IPS-18c (cell line): ENCODE results near the gene ACSF2.

ENCODE experiments used
- H3K4me3 ChIP-seq: 2 replicates; pipeline ENCODE4 v1.7.0; 2013; ENCODE audit warnings: low read depth, mild to moderate bottlenecking, low read length, moderate library complexity; ENCODE audit not compliant: insufficient read depth
- H3K9me3 ChIP-seq: one replicate; pipeline ENCODE4 v1.6.1; 2013; ENCODE audit warnings: mild to moderate bottlenecking, low read length, moderate library complexity; ENCODE audit not compliant: control insufficient read depth, insufficient read depth

Gene ACSF2

GRCh38 chr17:50480142-50480764 lies 54.2 kb downstream of the ACSF2 start:
- H3K4me3 ChIP-seq, result no peak overlapping the region

GRCh38 chr17:50480854-50481490 lies 55.0 kb downstream of the ACSF2 start:
- Histone ChIP-seq H3K4me3 (no peak overlapping the region), H3K9me3 (no peaks in the 10 kb centered on the region)

More at GRCh38 chr17:50480142-50480764, 54.2 kb downstream of the ACSF2 start:
- H3K9me3 ChIP-seq, result no peaks in the 10 kb centered on the region

- H3K9me3 ChIP-seq, result no peaks in the 10 kb centered on the region
- no peak overlapping the region for H3K4me3 ChIP-seq
These were observed 55.6 kb downstream of the ACSF2 start for GRCh38 chr17:50481648-50482047.

- no peak overlapping the region for H3K4me3 ChIP-seq
- no peaks in the 10 kb centered on the region for H3K9me3 ChIP-seq
These were observed 56.1 kb downstream of the ACSF2 start for GRCh38 chr17:50482110-50482509.

- no peaks in the 10 kb centered on the region for H3K9me3 ChIP-seq
- H3K4me3 ChIP-seq, result no peak overlapping the region
These were observed 56.5 kb downstream of the ACSF2 start for GRCh38 chr17:50482516-50482915.

- H3K9me3 ChIP-seq, result no peaks in the 10 kb centered on the region
- no peak overlapping the region for H3K4me3 ChIP-seq
These were observed 57.2 kb downstream of the ACSF2 start for GRCh38 chr17:50483266-50483665.

- H3K4me3 ChIP-seq, result no peak overlapping the region
- no peaks in the 10 kb centered on the region for H3K9me3 ChIP-seq
These were observed 58.6 kb downstream of the ACSF2 start for GRCh38 chr17:50484386-50485155.

GRCh38 chr17:50487213-50488096 lies 61.4 kb downstream of the ACSF2 start:
- Histone ChIP-seq H3K4me3 (no peak overlapping the region), H3K9me3 (no peaks in the 10 kb centered on the region)

GRCh38 chr17:50488880-50489279 lies 62.9 kb downstream of the ACSF2 start:
- H3K9me3 ChIP-seq, result no peaks in the 10 kb centered on the region

GRCh38 chr17:50491505-50491904 lies 65.5 kb downstream of the ACSF2 start:
- H3K9me3 ChIP-seq, result no peaks in the 10 kb centered on the region

More at GRCh38 chr17:50488880-50489279, 62.9 kb downstream of the ACSF2 start:
- H3K4me3 ChIP-seq, result no peak overlapping the region

GRCh38 chr17:50492214-50492613 lies 66.2 kb downstream of the ACSF2 start:
- Histone ChIP-seq H3K9me3 (no peaks in the 10 kb centered on the region), H3K4me3 (no peak overlapping the region)

More at GRCh38 chr17:50491505-50491904, 65.5 kb downstream of the ACSF2 start:
- no peak overlapping the region for H3K4me3 ChIP-seq

- H3K4me3 ChIP-seq, result no peak overlapping the region
- no peaks in the 10 kb centered on the region for H3K9me3 ChIP-seq
These were observed 67.7 kb downstream of the ACSF2 start for GRCh38 chr17:50493744-50494143.

GRCh38 chr17:50495217-50495823 lies 69.3 kb downstream of the ACSF2 start:
- no peak overlapping the region for H3K4me3 ChIP-seq
- H3K9me3 ChIP-seq, result no peaks in the 10 kb centered on the region

- H3K4me3 ChIP-seq, result no peak overlapping the region
- no peaks in the 10 kb centered on the region for H3K9me3 ChIP-seq
These were observed 69.9 kb downstream of the ACSF2 start for GRCh38 chr17:50495918-50496317.

GRCh38 chr17:50498021-50498874 lies 72.2 kb downstream of the ACSF2 start:
- H3K9me3 ChIP-seq, result no peaks in the 10 kb centered on the region
- no peak overlapping the region for H3K4me3 ChIP-seq

- Histone ChIP-seq H3K4me3 (no peak overlapping the region), H3K9me3 (no peaks in the 10 kb centered on the region)
These were observed 73.3 kb downstream of the ACSF2 start for GRCh38 chr17:50499270-50499669.
